Measurements from ENCODE around the gene SESN1.

- TF ChIP-seq EZH2 (IDR thresholded peaks at IDR 0.05), result no peak
- TF ChIP-seq POLR2AphosphoS5 (IDR thresholded peaks at IDR 0.05; ENCODE audit: borderline replicate concordance, low read depth, low read length), result no peak
Measured at GRCh38 chr6:109048670-109049415, 45.8 kb downstream of the SESN1 start.

Measured in SK-N-MC (cell line).